Progenitor cell of endocrine pancreas (in vitro differentiated cells): ENCODE measurements around the gene GSG1L. TPM values are rescaled to one million over a fixed set of nuclear protein-coding genes. Genes with fewer than 3 reads are reported as not detected.

Experiments used
- DNase-seq: peaks from one replicate; pipeline ENCODE4 v3.0.0; 2021; ENCODE audit warnings: low spot score; ENCODE audit not compliant: unreplicated experiment
- H3K27ac Mint-ChIP-seq: 2 replicates; pipeline ENCODE4 v1.8.0; 2021; ENCODE audit warnings: mild to moderate bottlenecking, moderate library complexity, mixed read lengths
- H3K27me3 Mint-ChIP-seq: 2 replicates; pipeline ENCODE4 v1.8.0; 2021; ENCODE audit warnings: mixed read lengths
- H3K36me3 Mint-ChIP-seq: 2 replicates; pipeline ENCODE4 v1.8.0; 2022; ENCODE audit warnings: mixed read lengths; ENCODE audit not compliant: insufficient read depth
- H3K4me1 Mint-ChIP-seq: 2 replicates; pipeline ENCODE4 v1.8.0; 2021; ENCODE audit warnings: low read depth, mixed read lengths
- H3K4me3 Mint-ChIP-seq: 2 replicates; pipeline ENCODE4 v1.8.0; 2021; ENCODE audit warnings: low read depth, mild to moderate bottlenecking, moderate library complexity, mixed read lengths
- H3K9me3 Mint-ChIP-seq: 2 replicates; pipeline ENCODE4 v1.8.0; 2021; ENCODE audit warnings: low read depth, mixed read lengths
- total RNA-seq: library from RNA; stranded (reverse); gene quantifications from 2 replicates; pipeline ENCODE4 v1.2.1, GENCODE V29; 2021
- TF ChIP-seq, protein P1 (sequence below): fragments of 200-600 bp; sonication (generic); IDR thresholded peaks from one replicate; pipeline ENCODE4 v1.5.0; 2021; ENCODE audit warnings: antibody characterized with exemption, mild to moderate bottlenecking; ENCODE audit not compliant: unreplicated experiment

GSG1L gene
- total RNA-seq, 1 donor from 2014 or later: 0.17 TPM

DNA sequence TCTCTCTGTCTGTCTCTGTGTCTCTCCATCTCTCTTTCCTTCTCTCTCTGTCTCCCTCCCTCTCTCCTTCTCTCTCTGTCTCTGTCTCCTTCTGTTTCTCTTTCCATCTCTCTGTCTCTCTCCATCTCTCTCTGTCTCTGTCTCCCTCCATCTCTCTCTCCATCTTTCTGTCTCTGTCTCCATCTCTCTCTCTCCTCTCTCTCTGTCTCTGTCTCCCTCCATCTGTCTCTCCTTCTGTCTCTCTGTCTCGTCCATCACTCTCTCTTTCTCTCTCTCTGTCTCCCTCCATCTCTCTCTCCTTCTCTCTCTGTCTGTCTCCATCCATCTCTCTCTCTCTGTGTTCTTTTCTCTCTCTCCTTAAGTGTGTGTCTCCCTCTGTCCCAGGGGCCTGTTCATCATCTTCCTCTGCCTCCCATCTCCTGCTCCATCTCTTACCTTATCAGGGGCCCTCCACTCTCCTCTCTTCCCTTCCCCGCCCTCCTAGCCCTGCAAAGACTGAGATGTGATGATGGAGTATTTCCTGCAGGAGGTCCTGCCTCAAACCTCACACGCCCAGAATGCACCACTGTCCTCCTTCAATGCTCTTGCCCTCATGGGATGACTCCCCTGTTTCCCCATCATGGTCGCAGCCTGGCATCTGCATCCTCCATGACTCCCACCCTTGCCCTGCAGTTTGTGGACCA, 193.3 kb downstream of the GSG1L start:
- Mint-ChIP-seq H3K4me1 (no peaks in the 10 kb centered on the region), H3K27me3 (peaks cover 4% of the 10 kb centered on the region), H3K27ac (no peak overlapping the region), H3K36me3 (peaks cover 3% of the 10 kb centered on the region), H3K9me3 (peaks cover 14% of the 10 kb centered on the region), H3K4me3 (no peak overlapping the region)
- no peak for DNase-seq
- TF ChIP-seq, protein P1, sequence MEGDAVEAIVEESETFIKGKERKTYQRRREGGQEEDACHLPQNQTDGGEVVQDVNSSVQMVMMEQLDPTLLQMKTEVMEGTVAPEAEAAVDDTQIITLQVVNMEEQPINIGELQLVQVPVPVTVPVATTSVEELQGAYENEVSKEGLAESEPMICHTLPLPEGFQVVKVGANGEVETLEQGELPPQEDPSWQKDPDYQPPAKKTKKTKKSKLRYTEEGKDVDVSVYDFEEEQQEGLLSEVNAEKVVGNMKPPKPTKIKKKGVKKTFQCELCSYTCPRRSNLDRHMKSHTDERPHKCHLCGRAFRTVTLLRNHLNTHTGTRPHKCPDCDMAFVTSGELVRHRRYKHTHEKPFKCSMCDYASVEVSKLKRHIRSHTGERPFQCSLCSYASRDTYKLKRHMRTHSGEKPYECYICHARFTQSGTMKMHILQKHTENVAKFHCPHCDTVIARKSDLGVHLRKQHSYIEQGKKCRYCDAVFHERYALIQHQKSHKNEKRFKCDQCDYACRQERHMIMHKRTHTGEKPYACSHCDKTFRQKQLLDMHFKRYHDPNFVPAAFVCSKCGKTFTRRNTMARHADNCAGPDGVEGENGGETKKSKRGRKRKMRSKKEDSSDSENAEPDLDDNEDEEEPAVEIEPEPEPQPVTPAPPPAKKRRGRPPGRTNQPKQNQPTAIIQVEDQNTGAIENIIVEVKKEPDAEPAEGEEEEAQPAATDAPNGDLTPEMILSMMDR: no peak

DNA sequence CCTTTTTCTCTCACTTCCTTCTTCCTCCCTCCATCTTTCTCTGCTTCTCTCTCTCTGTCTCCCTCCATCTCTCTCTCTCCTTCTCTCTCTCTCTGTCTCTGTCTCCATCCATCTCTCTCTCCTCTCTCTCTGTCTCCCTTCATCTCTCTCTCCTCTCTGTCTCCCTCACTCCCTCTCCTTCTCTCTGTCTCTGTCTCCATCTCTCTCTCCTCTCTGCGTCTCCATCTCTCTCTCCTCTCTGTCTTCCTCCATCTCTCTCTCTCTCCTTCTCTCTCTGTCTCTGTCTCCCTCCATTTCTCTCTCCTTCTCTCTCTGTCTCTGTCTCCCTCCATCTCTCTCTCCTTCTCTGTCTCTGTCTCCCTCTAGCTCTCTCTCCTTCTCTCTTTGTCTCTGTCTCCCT, 194.1 kb downstream of the GSG1L start:
- TF ChIP-seq, protein P1: no peak
- H3K4me3 Mint-ChIP-seq: no peak overlapping the region
- peaks cover 3% of the 10 kb centered on the region for H3K36me3 Mint-ChIP-seq
- peaks cover 6% of the 10 kb centered on the region for H3K9me3 Mint-ChIP-seq
- H3K27me3 Mint-ChIP-seq: peaks cover 4% of the 10 kb centered on the region
- no peak for DNase-seq
- no peaks in the 10 kb centered on the region for H3K4me1 Mint-ChIP-seq
- H3K27ac Mint-ChIP-seq: no peak overlapping the region

DNA sequence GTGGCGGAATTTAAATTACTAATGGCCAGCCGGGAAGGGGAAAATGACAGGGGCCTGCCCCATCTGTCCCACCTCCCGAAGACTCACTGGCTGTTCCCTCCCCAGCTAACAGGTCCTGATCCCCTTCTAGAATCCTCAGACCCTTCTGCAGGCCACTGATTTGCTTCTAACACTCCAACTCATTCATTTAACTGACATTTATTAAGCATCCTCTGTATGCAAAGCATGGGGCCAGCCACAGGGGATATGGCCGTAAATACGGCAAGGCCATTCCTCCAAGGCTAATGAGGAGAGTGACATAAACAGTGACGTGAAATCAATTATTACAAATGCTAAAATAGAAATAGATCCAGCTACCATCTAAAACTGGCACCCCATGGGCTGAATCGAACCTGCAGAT, 195.3 kb downstream of the GSG1L start:
- TF ChIP-seq, protein P1: no peak
- H3K4me3 Mint-ChIP-seq: no peak overlapping the region

DNA sequence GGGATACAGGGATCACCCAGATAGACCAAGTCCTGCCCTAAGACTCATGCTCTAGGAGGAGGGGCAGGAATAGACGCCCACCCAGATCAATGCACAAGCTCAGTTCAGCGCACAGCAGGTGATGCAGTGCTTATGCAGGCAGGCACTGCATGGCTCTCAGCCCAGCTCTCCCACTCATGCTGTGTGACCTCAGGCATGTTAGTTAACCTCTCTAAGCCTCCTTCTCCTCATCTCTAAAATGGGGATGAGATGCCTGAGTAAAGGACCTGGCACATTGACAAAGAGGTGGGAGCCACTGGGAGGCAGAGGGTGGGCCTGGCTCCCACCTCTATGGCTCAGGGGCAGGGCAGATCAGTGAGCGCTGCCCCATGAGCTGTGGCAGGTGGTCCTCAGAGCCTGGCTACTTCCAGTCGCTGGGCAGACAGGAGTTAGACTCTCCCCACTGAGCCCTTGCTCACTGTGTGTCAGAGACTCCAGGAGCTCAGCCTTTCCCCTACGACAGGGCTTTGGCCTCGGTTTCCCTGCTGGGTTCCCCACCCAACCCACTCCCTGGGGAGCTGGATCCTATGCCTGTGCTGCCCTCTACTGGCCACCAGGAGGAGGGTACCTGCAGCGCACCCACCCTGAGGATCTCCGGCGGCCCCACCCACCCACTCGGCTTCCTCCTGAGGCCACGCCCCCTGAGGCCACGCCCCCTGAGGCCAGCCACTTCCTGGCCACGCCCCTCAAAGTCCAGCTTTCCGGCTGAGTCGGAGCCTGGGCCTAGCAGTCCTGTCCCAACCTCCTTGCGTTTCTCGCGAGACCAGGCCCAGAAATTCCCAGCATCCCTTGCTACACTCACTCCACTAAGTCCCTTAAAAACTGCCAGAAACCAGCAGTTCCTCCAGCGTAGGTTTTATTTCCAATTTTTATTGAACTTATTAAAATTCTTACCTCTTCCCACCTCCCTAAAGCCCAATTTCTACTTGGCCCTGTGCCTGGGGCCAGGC, 196.1 kb downstream of the GSG1L start:
- no peaks in the 10 kb centered on the region for H3K4me1 Mint-ChIP-seq
- H3K27ac Mint-ChIP-seq: no peak overlapping the region
- peak; percentile 56 for DNase-seq
- no peak overlapping the region for H3K4me3 Mint-ChIP-seq
- H3K9me3 Mint-ChIP-seq: peaks cover 6% of the 10 kb centered on the region
- H3K36me3 Mint-ChIP-seq: no peaks in the 10 kb centered on the region
- TF ChIP-seq, protein P1: peak; percentile 67
- H3K27me3 Mint-ChIP-seq: peaks cover 7% of the 10 kb centered on the region

More for the DNA sequence above, 195.3 kb downstream of the GSG1L start:
- no peaks in the 10 kb centered on the region for H3K36me3 Mint-ChIP-seq
- DNase-seq: no peak
- peaks cover 7% of the 10 kb centered on the region for H3K27me3 Mint-ChIP-seq
- H3K4me1 Mint-ChIP-seq: no peaks in the 10 kb centered on the region
- peaks cover 6% of the 10 kb centered on the region for H3K9me3 Mint-ChIP-seq
- H3K27ac Mint-ChIP-seq: no peak overlapping the region

DNA sequence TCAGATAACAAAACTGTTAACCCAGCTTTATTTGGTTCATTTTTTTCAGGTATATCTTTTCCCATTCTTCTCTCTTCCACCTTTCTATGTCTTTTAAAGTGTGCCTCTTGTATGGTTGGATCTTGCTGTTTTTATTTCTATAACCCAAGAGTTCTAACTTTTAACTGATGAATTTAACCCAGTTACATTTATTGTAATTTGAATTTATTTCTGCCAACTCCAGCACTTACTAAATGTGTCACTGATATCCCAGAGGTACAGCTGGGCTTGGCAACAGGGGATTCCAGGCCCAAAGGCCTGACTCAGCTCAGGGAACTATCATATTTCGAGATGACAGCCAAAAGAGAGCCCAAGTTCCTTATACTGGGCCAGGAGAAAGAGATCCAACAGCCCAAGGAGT, 200.1 kb downstream of the GSG1L start:
- Mint-ChIP-seq H3K27me3 (peaks cover 6% of the 10 kb centered on the region), H3K4me1 (no peaks in the 10 kb centered on the region), H3K4me3 (no peak overlapping the region), H3K27ac (no peak overlapping the region), H3K9me3 (peaks cover 6% of the 10 kb centered on the region), H3K36me3 (no peaks in the 10 kb centered on the region)
- no peak for DNase-seq
- TF ChIP-seq, protein P1: no peak
